Activated CD4-positive, alpha-beta memory T cell treated with anti-CD3 and anti-CD28 coated beads, Interleukin-2, amount 10 ng/mL, durations not matched to agents 7 days and 5 days (primary cell): Measurements from ENCODE around the gene TFAP2B. TPM values are rescaled to one million over a fixed set of nuclear protein-coding genes. Genes with fewer than 3 reads are reported as not detected.

Experiments
- CTCF ChIA-PET: fragments of 350-600 bp; sonication (Branson Sonifier 250); formaldehyde crosslinking; loops from one replicate; lab custom pipeline; 2021; ENCODE audit warnings: antibody characterized with exemption, inconsistent platforms; lab: Charles Lee
- POLR2A ChIA-PET: fragments of 350-600 bp; sonication (Branson Sonifier 250); formaldehyde crosslinking; loops from one replicate; lab custom pipeline; 2021; ENCODE audit warnings: antibody characterized with exemption; lab: Charles Lee
- DNase-seq: peaks from one replicate; pipeline ENCODE4 v3.0.0-alpha.2; 2020
- H3K27ac Mint-ChIP-seq: one replicate; pipeline ENCODE4 v1.8.0; 2021; ENCODE audit warnings: mild to moderate bottlenecking, mixed read lengths
- H3K27me3 Mint-ChIP-seq: one replicate; pipeline ENCODE4 v1.8.0; 2021; ENCODE audit warnings: mixed read lengths
- H3K36me3 Mint-ChIP-seq: one replicate; pipeline ENCODE4 v1.8.0; 2021; ENCODE audit warnings: low read depth, mixed read lengths
- H3K4me1 Mint-ChIP-seq: one replicate; pipeline ENCODE4 v1.8.0; 2021; ENCODE audit warnings: mixed read lengths
- H3K4me3 Mint-ChIP-seq: one replicate; pipeline ENCODE4 v1.8.0; 2021; ENCODE audit warnings: mild to moderate bottlenecking, mixed read lengths
- H3K9me3 Mint-ChIP-seq: one replicate; pipeline ENCODE4 v1.8.0; 2021; ENCODE audit warnings: mixed read lengths
- total RNA-seq, 2 experiments: library from RNA; stranded (reverse); gene quantifications; one replicate each; pipeline ENCODE4 v1.2.3, GENCODE V29; 2021

The TFAP2B gene
- total RNA-seq, 2 experiments from 2014 or later: not detected

- Mint-ChIP-seq H3K9me3 (no peaks in the 10 kb centered on the region), H3K36me3 (no peaks in the 10 kb centered on the region), H3K27me3 (peaks cover 28% of the 10 kb centered on the region), H3K4me1 (no peaks in the 10 kb centered on the region), H3K4me3 (no peak overlapping the region), H3K27ac (no peak overlapping the region)
- ChIA-PET POLR2A (no interaction called here), CTCF (interaction anchor here (1.0 kb wide), 1 partner anchor 14 kb away, joined by 3 read pairs; no protein-coding TSS in a partner anchor)
- no peak for DNase-seq
Observed at GRCh38 chr6:50829898-50830444, 11.3 kb downstream of the TFAP2B start.

DNA sequence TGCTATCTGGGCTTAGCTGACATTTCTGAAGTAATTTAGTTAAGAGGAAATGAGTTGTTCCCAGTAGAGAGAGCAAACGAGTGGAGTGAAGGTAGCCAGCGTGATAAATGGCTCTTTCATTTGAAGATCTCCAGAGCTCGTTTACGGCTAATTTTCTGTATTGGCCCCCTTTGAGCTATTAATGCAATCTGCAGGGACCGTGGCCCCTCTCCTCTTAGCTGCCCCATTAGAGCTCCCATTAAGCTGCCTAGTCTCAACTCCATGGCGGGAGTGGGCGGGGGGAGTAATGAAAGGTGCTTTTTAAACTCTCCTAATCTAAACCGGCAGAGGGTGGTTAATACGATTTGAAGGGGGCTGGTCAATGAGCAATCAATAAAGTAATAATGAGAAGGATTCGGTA, 12.5 kb downstream of the TFAP2B start:
- POLR2A ChIA-PET: no interaction called here
- H3K4me3 Mint-ChIP-seq: no peak overlapping the region
- peaks cover 27% of the 10 kb centered on the region for H3K27me3 Mint-ChIP-seq
- no peak for DNase-seq
- no peak overlapping the region for H3K27ac Mint-ChIP-seq
- CTCF ChIA-PET: no interaction called here
- no peaks in the 10 kb centered on the region for H3K9me3 Mint-ChIP-seq
- H3K36me3 Mint-ChIP-seq: no peaks in the 10 kb centered on the region
- no peaks in the 10 kb centered on the region for H3K4me1 Mint-ChIP-seq

DNA sequence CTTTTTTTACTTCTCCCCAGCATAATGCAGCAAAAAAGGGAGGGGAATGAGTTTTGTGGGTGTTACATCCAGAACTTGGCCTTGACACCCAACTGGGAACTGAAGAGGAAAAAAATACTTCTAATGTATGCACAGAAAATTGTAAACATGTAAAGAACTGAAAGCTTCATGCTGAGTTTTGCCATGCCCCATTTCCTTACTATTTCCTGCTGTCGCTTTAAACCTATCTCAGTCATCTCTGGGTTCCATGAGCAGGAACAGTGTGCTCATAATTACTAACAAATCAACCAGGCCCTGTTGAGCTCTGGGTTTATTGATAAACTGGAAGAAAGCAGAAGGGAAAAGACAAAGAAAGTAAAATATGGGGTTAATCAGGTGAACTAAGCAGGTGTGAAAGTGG, 14.2 kb downstream of the TFAP2B start:
- ChIA-PET CTCF (no interaction called here), POLR2A (no interaction called here)
- DNase-seq: no peak
- Mint-ChIP-seq H3K36me3 (no peaks in the 10 kb centered on the region), H3K4me3 (no peak overlapping the region), H3K27ac (no peak overlapping the region), H3K4me1 (no peaks in the 10 kb centered on the region), H3K9me3 (no peaks in the 10 kb centered on the region), H3K27me3 (peaks cover 30% of the 10 kb centered on the region)

- ChIA-PET POLR2A (no interaction called here), CTCF (no interaction called here)
- Mint-ChIP-seq H3K9me3 (no peaks in the 10 kb centered on the region), H3K27me3 (peaks cover 38% of the 10 kb centered on the region), H3K36me3 (no peaks in the 10 kb centered on the region), H3K27ac (no peak overlapping the region), H3K4me3 (no peak overlapping the region), H3K4me1 (no peaks in the 10 kb centered on the region)
- DNase-seq: no peak
Observed at GRCh38 chr6:50834929-50835410, 16.3 kb downstream of the TFAP2B start.

GRCh38 chr6:50836231-50836630, 17.6 kb downstream of the TFAP2B start:
- Mint-ChIP-seq H3K27me3 (peaks cover 49% of the 10 kb centered on the region), H3K4me3 (no peak overlapping the region), H3K9me3 (no peaks in the 10 kb centered on the region), H3K27ac (no peak overlapping the region), H3K4me1 (no peaks in the 10 kb centered on the region), H3K36me3 (no peaks in the 10 kb centered on the region)
- CTCF ChIA-PET: no interaction called here
- POLR2A ChIA-PET: no interaction called here
- no peak for DNase-seq

DNA sequence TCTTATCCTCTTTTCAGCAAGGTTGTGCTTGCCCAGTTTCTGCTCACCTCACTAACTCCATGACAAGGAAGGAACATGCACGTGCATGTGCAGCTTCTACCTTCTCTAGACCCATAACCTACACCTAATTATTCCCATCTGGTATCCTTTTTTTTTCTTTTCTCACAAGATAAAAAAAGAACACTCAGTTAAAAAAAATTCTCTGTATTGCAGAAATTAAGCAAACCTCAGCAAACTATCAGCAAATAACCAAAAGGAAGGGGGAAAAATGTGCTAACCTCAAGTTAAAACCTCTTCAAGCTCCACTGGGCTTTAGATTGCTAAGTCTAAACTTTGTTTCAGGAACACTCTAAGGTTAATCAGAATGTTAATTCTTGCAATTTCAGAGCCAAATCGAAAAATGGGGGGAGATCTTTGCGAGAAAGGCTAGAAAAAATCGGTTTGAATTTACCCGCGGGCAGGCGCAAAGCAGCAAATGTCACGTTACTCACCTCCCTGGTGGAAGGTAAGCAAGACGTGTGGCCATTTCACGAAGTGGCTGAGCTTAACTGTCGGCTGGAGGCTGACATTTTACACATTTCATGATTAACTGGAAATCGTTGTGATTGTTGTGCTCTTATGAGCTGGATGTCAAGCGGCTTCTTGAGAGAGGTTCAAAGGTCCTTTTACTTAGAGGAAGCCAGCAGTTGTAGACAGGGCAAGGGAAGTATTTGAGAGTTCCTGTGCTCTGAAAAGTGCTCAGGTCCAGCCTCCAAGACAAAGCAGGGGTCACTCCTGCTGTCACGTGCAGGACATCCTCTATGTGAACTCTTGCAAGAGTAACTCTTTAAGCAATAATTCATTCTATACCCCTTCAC, 19.1 kb downstream of the TFAP2B start:
- no peaks in the 10 kb centered on the region for H3K36me3 Mint-ChIP-seq
- CTCF ChIA-PET: no interaction called here

DNA sequence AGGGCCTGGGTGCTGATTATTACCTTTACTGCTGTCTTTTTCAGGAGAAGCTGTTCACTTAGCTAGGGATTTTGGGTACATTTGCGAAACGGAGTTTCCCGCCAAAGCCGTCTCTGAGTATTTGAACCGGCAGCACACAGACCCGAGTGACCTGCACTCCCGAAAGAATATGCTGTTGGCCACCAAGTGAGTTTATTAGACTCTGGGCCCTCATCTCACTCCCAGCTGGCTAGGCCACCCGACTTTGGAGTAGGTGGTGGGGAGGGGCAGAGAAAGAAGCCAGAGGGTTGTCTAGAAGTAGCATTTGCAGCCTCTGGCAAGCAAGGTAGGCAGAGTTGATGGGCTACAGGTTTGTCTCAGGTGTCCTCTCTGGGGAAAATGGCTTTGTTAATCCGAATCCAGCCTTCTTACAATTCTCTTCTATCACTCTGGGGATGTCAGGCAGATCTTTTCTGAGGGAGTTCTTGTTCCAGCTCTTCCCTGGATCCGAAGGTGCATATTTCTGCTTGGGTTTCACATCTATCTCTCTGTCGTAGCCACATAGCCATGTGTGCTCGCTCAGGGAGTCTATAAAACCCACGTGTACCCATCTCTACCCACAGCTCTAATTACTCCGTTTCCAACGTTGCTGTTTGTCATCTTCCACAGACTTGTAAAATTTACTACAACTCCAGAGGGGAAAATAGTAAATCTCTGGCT, 21.6 kb downstream of the TFAP2B start:
- Mint-ChIP-seq H3K4me3 (no peak overlapping the region), H3K27ac (no peak overlapping the region), H3K4me1 (no peaks in the 10 kb centered on the region), H3K36me3 (no peaks in the 10 kb centered on the region), H3K9me3 (no peaks in the 10 kb centered on the region), H3K27me3 (peaks cover 77% of the 10 kb centered on the region)
- DNase-seq: no peak
- ChIA-PET CTCF (interaction anchor here (0.6 kb wide), 1 partner anchor 648 kb away, joined by 3 read pairs; no protein-coding TSS in a partner anchor), POLR2A (no interaction called here)

More for the DNA sequence above, 19.1 kb downstream of the TFAP2B start:
- H3K27me3 Mint-ChIP-seq: peaks cover 60% of the 10 kb centered on the region
- no peak overlapping the region for H3K4me3 Mint-ChIP-seq
- H3K4me1 Mint-ChIP-seq: no peaks in the 10 kb centered on the region
- DNase-seq: no peak
- H3K9me3 Mint-ChIP-seq: no peaks in the 10 kb centered on the region
- POLR2A ChIA-PET: no interaction called here
- H3K27ac Mint-ChIP-seq: no peak overlapping the region

GRCh38 chr6:50840811-50841192, 22.1 kb downstream of the TFAP2B start:
- Mint-ChIP-seq H3K27me3 (peaks cover 75% of the 10 kb centered on the region), H3K4me1 (no peaks in the 10 kb centered on the region), H3K4me3 (no peak overlapping the region), H3K27ac (no peak overlapping the region), H3K9me3 (no peaks in the 10 kb centered on the region), H3K36me3 (no peaks in the 10 kb centered on the region)
- ChIA-PET POLR2A (no interaction called here), CTCF (interaction anchor here (0.6 kb wide), 1 partner anchor 649 kb away, joined by 3 read pairs; no protein-coding TSS in a partner anchor)
- DNase-seq: no peak

- POLR2A ChIA-PET: no interaction called here
Observed at GRCh38 chr6:50842446-50842845, 23.8 kb downstream of the TFAP2B start.

DNA sequence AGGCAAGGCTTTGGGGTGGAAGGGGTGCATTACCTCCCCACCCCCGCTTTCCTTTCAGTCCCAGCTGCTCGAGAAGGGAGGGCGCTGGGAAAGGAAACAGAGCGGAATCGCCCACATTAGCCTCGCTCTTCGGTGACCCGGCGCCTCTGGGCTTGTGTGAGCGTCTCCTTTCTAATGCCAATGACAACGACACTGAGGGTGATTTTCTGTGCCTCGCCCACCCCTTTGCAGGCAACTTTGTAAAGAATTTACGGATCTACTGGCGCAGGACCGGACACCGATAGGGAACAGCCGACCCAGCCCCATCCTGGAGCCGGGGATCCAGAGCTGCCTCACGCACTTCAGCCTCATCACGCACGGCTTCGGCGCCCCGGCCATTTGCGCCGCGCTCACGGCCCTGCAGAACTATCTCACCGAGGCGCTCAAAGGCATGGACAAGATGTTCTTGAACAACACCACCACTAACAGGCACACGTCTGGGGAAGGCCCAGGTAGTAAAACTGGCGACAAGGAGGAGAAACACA, 24.3 kb downstream of the TFAP2B start:
- H3K27me3 Mint-ChIP-seq: peaks cover 72% of the 10 kb centered on the region
- H3K4me1 Mint-ChIP-seq: no peaks in the 10 kb centered on the region
- no peaks in the 10 kb centered on the region for H3K36me3 Mint-ChIP-seq
- H3K9me3 Mint-ChIP-seq: no peaks in the 10 kb centered on the region
- no peak for DNase-seq
- ChIA-PET CTCF (no interaction called here), POLR2A (no interaction called here)
- H3K27ac Mint-ChIP-seq: no peak overlapping the region
- H3K4me3 Mint-ChIP-seq: no peak overlapping the region

More at GRCh38 chr6:50842446-50842845, 23.8 kb downstream of the TFAP2B start:
- CTCF ChIA-PET: interaction anchor here (0.5 kb wide), 1 partner anchor 653 kb away, joined by 4 read pairs; no protein-coding TSS in a partner anchor
- Mint-ChIP-seq H3K27ac (no peak overlapping the region), H3K4me3 (no peak overlapping the region), H3K36me3 (no peaks in the 10 kb centered on the region), H3K27me3 (peaks cover 74% of the 10 kb centered on the region), H3K4me1 (no peaks in the 10 kb centered on the region), H3K9me3 (no peaks in the 10 kb centered on the region)
- no peak for DNase-seq

DNA sequence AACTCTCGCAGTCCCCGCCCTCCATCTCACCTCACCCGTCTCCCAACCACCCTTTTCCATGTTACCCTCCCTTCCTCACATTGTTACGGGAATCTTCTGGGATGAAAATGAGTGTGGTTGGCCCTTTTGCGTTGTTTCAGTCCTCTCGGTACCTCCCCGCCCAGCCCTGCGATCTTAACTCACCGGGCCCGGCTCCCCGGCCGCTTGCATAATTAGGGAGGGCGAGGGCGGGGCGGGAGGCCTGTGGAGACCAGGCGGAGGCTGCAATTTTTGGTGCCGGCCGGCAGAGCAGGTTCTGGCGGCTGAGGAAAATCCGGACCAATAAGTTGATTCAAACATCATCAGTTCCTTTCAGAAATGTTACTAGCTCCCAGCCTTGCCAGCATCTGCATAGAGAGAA, 25.2 kb downstream of the TFAP2B start:
- no peaks in the 10 kb centered on the region for H3K4me1 Mint-ChIP-seq
- peaks cover 2% of the 10 kb centered on the region for H3K36me3 Mint-ChIP-seq
- no peak overlapping the region for H3K27ac Mint-ChIP-seq
- peaks cover 70% of the 10 kb centered on the region for H3K27me3 Mint-ChIP-seq
- no peak overlapping the region for H3K4me3 Mint-ChIP-seq
- DNase-seq: no peak
- no peaks in the 10 kb centered on the region for H3K9me3 Mint-ChIP-seq
- ChIA-PET POLR2A (no interaction called here), CTCF (interaction anchor here (0.8 kb wide), 1 partner anchor 125 kb away, joined by 3 read pairs; no protein-coding TSS in a partner anchor)

DNA sequence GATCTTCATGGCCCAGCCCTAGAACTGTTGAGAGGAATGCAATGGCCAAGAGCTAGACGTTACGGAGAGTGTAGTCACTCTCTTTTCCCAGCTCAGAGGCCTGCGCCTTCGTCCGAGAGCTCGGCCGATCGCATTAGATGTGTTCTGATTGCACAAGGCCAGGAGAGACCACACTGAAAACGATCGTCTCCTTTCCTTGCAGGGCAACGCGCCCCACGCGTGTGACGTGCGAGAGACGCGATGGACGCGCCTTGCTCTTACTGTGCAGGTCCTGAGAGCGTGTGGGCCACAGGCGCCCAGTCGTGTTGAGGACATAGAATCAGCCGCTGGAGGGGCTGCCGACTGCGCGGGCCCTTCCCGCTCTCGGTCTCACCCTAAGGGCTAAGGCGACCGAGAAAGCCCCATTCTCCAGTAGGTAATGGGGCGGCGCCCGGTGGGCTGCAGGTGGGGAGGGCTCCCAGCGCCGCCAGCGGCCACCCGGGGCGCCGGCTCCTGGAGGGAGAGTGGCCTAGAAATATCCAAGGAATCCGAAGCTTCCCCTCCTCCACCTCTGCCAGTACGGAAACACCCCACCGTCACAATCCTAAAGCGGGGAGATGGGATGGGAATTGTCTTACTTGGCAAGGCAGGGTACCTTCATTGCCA, 26.9 kb downstream of the TFAP2B start:
- ChIA-PET CTCF (no interaction called here), POLR2A (no interaction called here)
- no peak for DNase-seq
- Mint-ChIP-seq H3K4me3 (no peak overlapping the region), H3K27me3 (peaks cover 75% of the 10 kb centered on the region), H3K4me1 (no peaks in the 10 kb centered on the region), H3K9me3 (no peaks in the 10 kb centered on the region), H3K36me3 (peaks cover 2% of the 10 kb centered on the region), H3K27ac (no peak overlapping the region)
